Prostate gland (tissue), 2 donors: ENCODE results near the gene GPR6. TPM values are rescaled to one million over a fixed set of nuclear protein-coding genes. Genes with fewer than 3 reads are reported as not detected.

Source experiments
- DNase-seq: peaks from one replicate; pipeline ENCODE4 v3.0.0-alpha.2; 2019; ENCODE audit warnings: low spot score
- H3K27ac ChIP-seq, 2 donors: fragments of 200-600 bp; sonication (generic); 2 replicates each; pipeline ENCODE4 v1.5.1; 2017 to 2019
- H3K27me3 ChIP-seq: fragments of 200-600 bp; sonication (generic); replicated peaks from 2 replicates; pipeline ENCODE4 v1.5.1; 2019; ENCODE audit not compliant: insufficient read depth
- H3K36me3 ChIP-seq, 2 donors: fragments of 200-600 bp; sonication (generic); 1 replicate in 1 of 2; 2 replicates in 1 of 2; pipeline versions ENCODE4 v1.5.1 to v1.8.1; 2017 to 2019
- H3K4me1 ChIP-seq: fragments of 200-600 bp; sonication (generic); replicated peaks from 2 replicates; pipeline ENCODE4 v1.5.1; 2019
- H3K4me3 ChIP-seq, 2 donors: fragments of 200-600 bp; sonication (generic); 2 replicates each; pipeline ENCODE4 v1.5.1; 2017 to 2019
- H3K9me3 ChIP-seq: fragments of 200-600 bp; sonication (generic); 2 replicates; pipeline ENCODE4 v1.5.1; 2017
- POLR2A ChIP-seq: fragments of 450-650 bp; IDR thresholded peaks from one replicate; pipeline ENCODE4 v1.6.1; 2016; ENCODE audit warnings: antibody characterized with exemption, mild to moderate bottlenecking
- POLR2AphosphoS5 ChIP-seq: sonication (generic); formaldehyde crosslinking; IDR thresholded peaks from one replicate; pipeline ENCODE4 v1.6.1; 2017; ENCODE audit warnings: antibody characterized with exemption
- WGBS: methylation state at CpG from one replicate; pipeline ENCODE4 v1.1.5; 2018; 5-methylcytosine and 5-hydroxymethylcytosine counted together
- intact Hi-C: fragments of 100-400 bp; cut with DNase I; formaldehyde crosslinking; loops from one replicate; pipeline ENCODE4 v1.14.2; 2022
- total RNA-seq, 2 donors: library from RNA; depleted of rRNA; stranded (reverse); fragments of >200 nt; gene quantifications; one replicate each; pipeline ENCODE4 v1.1.0, GENCODE V29; 2016
- TF ChIP-seq, protein P1 (sequence below), 4 experiments: fragments of 200-600 bp in 2 of 4; fragments of 450-650 bp in 2 of 4; sonication (generic) in 2 of 4; IDR thresholded peaks; 1 replicate in 3 of 4; 2 replicates in 1 of 4; pipeline ENCODE4 v1.5.1; 2016 to 2019; ENCODE audit warnings: antibody characterized with exemption in 4 of 4, mild to moderate bottlenecking in 2 of 4, moderate library complexity in 2 of 4

The GPR6 gene
- total RNA-seq, 2 donors from 2014 or later, result not detected

DNA sequence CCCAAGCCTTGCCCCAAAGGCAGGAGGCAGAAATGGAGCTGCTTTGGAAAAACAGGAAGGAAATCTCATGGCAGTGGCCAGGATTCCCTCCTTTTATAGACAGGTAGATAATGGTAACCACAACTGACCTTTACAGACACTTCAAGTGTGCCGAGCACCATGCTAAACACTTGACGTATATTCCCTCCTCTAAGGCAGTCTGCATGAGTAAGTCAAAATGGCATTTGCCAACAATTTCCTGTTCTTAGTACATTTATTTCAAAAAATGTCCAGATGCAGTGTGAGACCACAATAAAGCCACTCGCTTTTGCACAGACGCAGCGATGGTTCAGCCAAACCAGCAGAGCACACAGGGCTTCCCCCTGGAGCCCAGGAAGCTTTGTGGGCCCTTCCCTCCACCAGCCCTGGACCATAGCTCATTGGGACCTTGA is 16.5 kb upstream of the GPR6 start:
- Histone ChIP-seq H3K27ac (no peak overlapping the region), H3K4me3 (no peak overlapping the region), H3K9me3 (no peaks in the 10 kb centered on the region)

DNA sequence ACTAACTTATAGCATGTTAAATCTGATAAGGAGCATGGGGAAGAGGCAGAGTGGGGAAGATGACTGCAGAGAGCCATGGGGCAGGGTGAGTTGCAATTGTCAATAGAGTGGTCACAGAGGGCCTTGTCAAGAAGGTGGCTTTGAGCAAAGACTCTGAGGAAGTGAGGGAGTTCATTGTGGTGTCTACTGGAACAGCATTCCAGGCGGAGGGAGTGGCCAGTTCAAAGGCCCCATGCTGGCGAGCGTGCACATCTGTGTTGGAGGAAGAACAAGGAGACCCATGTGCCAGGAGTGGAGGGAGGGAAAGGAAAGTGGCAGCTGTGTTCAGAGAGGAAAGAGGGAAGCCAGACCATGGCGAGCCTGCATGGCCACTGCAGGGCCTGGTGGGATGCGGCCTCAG is 15.8 kb upstream of the GPR6 start:
- TF ChIP-seq POLR2AphosphoS5, result no peak
- TF ChIP-seq POLR2A, result no peak
- TF ChIP-seq, protein P1, sequence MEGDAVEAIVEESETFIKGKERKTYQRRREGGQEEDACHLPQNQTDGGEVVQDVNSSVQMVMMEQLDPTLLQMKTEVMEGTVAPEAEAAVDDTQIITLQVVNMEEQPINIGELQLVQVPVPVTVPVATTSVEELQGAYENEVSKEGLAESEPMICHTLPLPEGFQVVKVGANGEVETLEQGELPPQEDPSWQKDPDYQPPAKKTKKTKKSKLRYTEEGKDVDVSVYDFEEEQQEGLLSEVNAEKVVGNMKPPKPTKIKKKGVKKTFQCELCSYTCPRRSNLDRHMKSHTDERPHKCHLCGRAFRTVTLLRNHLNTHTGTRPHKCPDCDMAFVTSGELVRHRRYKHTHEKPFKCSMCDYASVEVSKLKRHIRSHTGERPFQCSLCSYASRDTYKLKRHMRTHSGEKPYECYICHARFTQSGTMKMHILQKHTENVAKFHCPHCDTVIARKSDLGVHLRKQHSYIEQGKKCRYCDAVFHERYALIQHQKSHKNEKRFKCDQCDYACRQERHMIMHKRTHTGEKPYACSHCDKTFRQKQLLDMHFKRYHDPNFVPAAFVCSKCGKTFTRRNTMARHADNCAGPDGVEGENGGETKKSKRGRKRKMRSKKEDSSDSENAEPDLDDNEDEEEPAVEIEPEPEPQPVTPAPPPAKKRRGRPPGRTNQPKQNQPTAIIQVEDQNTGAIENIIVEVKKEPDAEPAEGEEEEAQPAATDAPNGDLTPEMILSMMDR (IDR thresholded peaks at IDR 0.05), result no peak
- Histone ChIP-seq H3K27ac (no peak overlapping the region), H3K4me1 (no peaks in the 10 kb centered on the region), H3K9me3 (no peaks in the 10 kb centered on the region), H3K36me3 (no peaks in the 10 kb centered on the region), H3K27me3 (no peaks in the 10 kb centered on the region), H3K4me3 (no peak overlapping the region)
- intact Hi-C loops, result no loop called here
- no peak for DNase-seq
- 71% methylated on average over 5 of the region's 5 CpGs for WGBS

More for the DNA sequence above, 16.5 kb upstream of the GPR6 start:
- Histone ChIP-seq H3K4me1 (no peaks in the 10 kb centered on the region), H3K27me3 (no peaks in the 10 kb centered on the region), H3K36me3 (no peaks in the 10 kb centered on the region)
- no peak for TF ChIP-seq POLR2A
- no peak for TF ChIP-seq POLR2AphosphoS5
- TF ChIP-seq, protein P1 (IDR thresholded peaks at IDR 0.05), result no peak
- no peak for DNase-seq
- WGBS, result 91% methylated on average over 5 of the region's 5 CpGs
- intact Hi-C loops, result no loop called here

DNA sequence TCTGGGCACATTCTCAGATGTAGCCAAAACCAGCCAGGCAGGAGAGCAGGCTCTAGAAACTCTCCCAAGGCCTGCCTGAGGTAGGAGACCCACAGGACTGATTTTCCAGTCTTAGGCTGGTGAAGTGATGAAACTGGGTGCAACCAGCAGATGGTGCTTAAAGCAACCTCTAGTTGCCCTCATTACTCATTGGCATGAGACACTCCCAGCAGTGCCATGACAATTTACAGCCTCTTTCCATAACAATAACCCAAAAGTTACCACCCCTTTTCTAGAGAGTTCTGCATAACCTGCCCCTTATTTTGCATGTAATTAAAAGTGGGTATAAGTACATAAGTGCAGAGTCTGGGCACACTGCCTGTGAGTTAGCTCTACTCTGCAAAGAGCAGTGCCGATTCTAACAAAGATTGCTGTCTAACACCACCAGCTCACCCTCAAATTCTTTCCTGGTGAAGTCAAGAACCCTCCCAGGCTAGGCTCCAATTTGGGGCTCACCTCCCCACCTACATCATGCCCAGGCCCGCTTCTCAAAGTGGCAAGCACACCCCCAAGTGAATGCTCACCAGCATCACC is 14.4 kb upstream of the GPR6 start:
- 81% methylated on average over 2 of the region's 2 CpGs for WGBS
- TF ChIP-seq POLR2A (no peak), POLR2AphosphoS5 (no peak)
- TF ChIP-seq, protein P1 (IDR thresholded peaks at IDR 0.05), result no peak
- H3K9me3 ChIP-seq, result no peaks in the 10 kb centered on the region
- no peaks in the 10 kb centered on the region for H3K4me1 ChIP-seq
- H3K27ac ChIP-seq, result no peak overlapping the region
- no peak overlapping the region for H3K4me3 ChIP-seq
- no peak for DNase-seq
- H3K36me3 ChIP-seq, result no peaks in the 10 kb centered on the region
- no peaks in the 10 kb centered on the region for H3K27me3 ChIP-seq
- intact Hi-C loops, result no loop called here

DNA sequence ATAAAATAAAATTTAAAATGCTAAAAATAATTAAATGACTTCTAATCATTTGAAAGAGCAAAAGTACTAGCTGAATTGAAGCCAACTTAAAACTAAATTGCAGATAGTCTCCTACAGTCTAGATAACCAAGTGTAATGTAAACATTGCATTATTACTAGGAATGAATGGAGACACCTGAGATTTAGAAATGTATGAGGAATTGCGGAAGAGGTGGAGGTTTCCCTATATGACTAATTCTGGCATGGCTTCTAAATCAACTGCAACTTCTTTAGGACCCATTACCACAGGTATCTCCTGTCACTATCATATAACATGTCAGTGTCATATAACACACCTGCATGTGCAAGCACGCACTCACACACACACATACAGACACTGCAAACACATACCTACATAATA is 13.2 kb upstream of the GPR6 start:
- no peak overlapping the region for H3K27ac ChIP-seq
- 86% methylated on average over 2 of the region's 2 CpGs for WGBS
- no peaks in the 10 kb centered on the region for H3K4me1 ChIP-seq
- intact Hi-C loops, result no loop called here
- no peaks in the 10 kb centered on the region for H3K27me3 ChIP-seq
- H3K9me3 ChIP-seq, result no peaks in the 10 kb centered on the region
- no peak for DNase-seq
- H3K36me3 ChIP-seq, result no peaks in the 10 kb centered on the region
- H3K4me3 ChIP-seq, result no peak overlapping the region
- TF ChIP-seq POLR2AphosphoS5 (no peak), POLR2A (no peak)
- TF ChIP-seq, protein P1 (IDR thresholded peaks at IDR 0.05), result no peak

DNA sequence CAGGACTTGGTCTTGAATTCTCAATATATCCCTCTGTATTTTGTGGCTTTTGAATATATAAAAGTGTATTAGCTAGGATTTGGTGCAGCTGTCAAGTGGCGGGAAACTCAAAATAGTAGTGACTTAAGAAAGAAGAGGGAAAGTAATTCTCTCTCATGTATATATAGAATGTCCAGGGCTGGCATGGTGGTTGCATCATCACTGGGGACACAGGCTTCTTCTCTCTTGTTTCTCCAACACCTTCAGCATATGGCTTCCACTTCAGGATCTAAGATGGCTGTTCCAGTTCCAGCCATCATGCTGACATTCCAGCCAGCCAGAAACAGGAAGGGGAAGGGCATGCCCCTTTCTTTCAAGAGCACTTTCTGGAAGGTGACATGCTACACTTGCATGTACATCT is 11.8 kb upstream of the GPR6 start:
- Histone ChIP-seq H3K9me3 (no peaks in the 10 kb centered on the region), H3K4me1 (no peaks in the 10 kb centered on the region), H3K27me3 (no peaks in the 10 kb centered on the region), H3K27ac (no peak overlapping the region), H3K36me3 (no peaks in the 10 kb centered on the region), H3K4me3 (no peak overlapping the region)
- TF ChIP-seq POLR2A (no peak), POLR2AphosphoS5 (no peak)
- TF ChIP-seq, protein P1 (IDR thresholded peaks at IDR 0.05), result no peak
- 100% methylated on average over 1 of the region's 1 CpG for WGBS
- intact Hi-C loops, result no loop called here
- no peak for DNase-seq
